H9 (cell line): ENCODE results near the gene FAHD1. TPM values are rescaled to one million over a fixed set of nuclear protein-coding genes. Genes with fewer than 3 reads are reported as not detected.

Source experiments
- DNase-seq: peaks from one replicate; pipeline ENCODE4 v3.0.0-alpha.2; 2017
- H2AFZ ChIP-seq: one replicate; pipeline ENCODE4 v1.6.1; 2013; ENCODE audit warnings: mild to moderate bottlenecking, low read length, control low read depth, moderate library complexity
- H2AK5ac ChIP-seq: 2 replicates; pipeline ENCODE4 v1.6.1; 2013; ENCODE audit warnings: low read length, control low read depth, mixed read lengths; ENCODE audit not compliant: insufficient read length
- H2BK120ac ChIP-seq: one replicate; pipeline ENCODE4 v1.6.1; 2013; ENCODE audit warnings: low read depth, mild to moderate bottlenecking, low read length, control low read depth, inconsistent platforms; ENCODE audit not compliant: poor library complexity, severe bottlenecking
- H2BK12ac ChIP-seq: 2 replicates; pipeline ENCODE4 v1.6.1; 2013; ENCODE audit warnings: low read length, control low read depth, mixed read lengths, low read depth; ENCODE audit not compliant: insufficient read length
- H2BK15ac ChIP-seq: 2 replicates; pipeline ENCODE4 v1.6.1; 2013; ENCODE audit warnings: low read depth, low read length, control low read depth
- H2BK20ac ChIP-seq: one replicate; pipeline ENCODE4 v1.6.1; 2013; ENCODE audit warnings: low read depth, mild to moderate bottlenecking, low read length, control low read depth, inconsistent platforms; ENCODE audit not compliant: poor library complexity, severe bottlenecking
- H2BK5ac ChIP-seq: 2 replicates; pipeline ENCODE4 v1.6.1; 2013; ENCODE audit warnings: low read length, control low read depth, mixed read lengths; ENCODE audit not compliant: insufficient read length
- H3K14ac ChIP-seq: 2 replicates; pipeline ENCODE4 v1.6.1; 2013; ENCODE audit warnings: low read length, control low read depth; ENCODE audit not compliant: insufficient read depth
- H3K18ac ChIP-seq: 2 replicates; pipeline ENCODE4 v1.6.1; 2013; ENCODE audit warnings: low read depth, mild to moderate bottlenecking, mixed read lengths, low read length, control low read depth; ENCODE audit not compliant: insufficient read length
- H3K23ac ChIP-seq: 2 replicates; pipeline ENCODE4 v1.6.1; 2013; ENCODE audit warnings: low read length, control low read depth, mixed read lengths, low read depth; ENCODE audit not compliant: insufficient read length
- H3K23me2 ChIP-seq: 2 replicates; pipeline ENCODE4 v1.6.1; 2013; ENCODE audit warnings: low read depth, mild to moderate bottlenecking, mixed read lengths, low read length, control low read depth; ENCODE audit not compliant: insufficient read length, poor library complexity, severe bottlenecking
- H3K27ac ChIP-seq: 2 replicates; pipeline ENCODE4 v1.5.1; 2013; ENCODE audit warnings: low read length, control low read depth, mixed read lengths, low read depth; ENCODE audit not compliant: insufficient read length
- H3K27me3 ChIP-seq: 2 replicates; pipeline ENCODE4 v1.6.1; 2013; ENCODE audit warnings: low read length, control low read depth, inconsistent platforms; ENCODE audit not compliant: insufficient read depth
- H3K4ac ChIP-seq: 2 replicates; pipeline ENCODE4 v1.6.1; 2013; ENCODE audit warnings: low read depth, mild to moderate bottlenecking, control low read depth, inconsistent platforms, low read length, moderate library complexity
- H3K4me1 ChIP-seq: 2 replicates; pipeline ENCODE4 v1.6.1; 2013; ENCODE audit warnings: low read length, control low read depth, inconsistent platforms; ENCODE audit not compliant: insufficient read depth
- H3K4me2 ChIP-seq: 2 replicates; pipeline ENCODE4 v1.6.1; 2013; ENCODE audit warnings: low read length, control low read depth, mixed read lengths; ENCODE audit not compliant: insufficient read length, insufficient read depth
- H3K56ac ChIP-seq: 2 replicates; pipeline ENCODE4 v1.6.1; 2013; ENCODE audit warnings: low read depth, mild to moderate bottlenecking, mixed read lengths, low read length, control low read depth; ENCODE audit not compliant: insufficient read length
- H3K79me1 ChIP-seq: 2 replicates; pipeline ENCODE4 v1.6.1; 2013; ENCODE audit warnings: low read depth, mild to moderate bottlenecking, moderate library complexity, low read length, control low read depth, inconsistent platforms; ENCODE audit not compliant: insufficient read depth, poor library complexity, severe bottlenecking
- H3K79me2 ChIP-seq: 2 replicates; pipeline ENCODE4 v1.6.1; 2013; ENCODE audit warnings: low read length, control low read depth, inconsistent platforms; ENCODE audit not compliant: insufficient read depth
- H3K9ac ChIP-seq: 2 replicates; pipeline ENCODE4 v1.6.1; 2013; ENCODE audit warnings: low read length, control low read depth, mixed read lengths; ENCODE audit not compliant: insufficient read length; ENCODE audit errors: extremely low read depth
- H3K9me3 ChIP-seq: one replicate; pipeline ENCODE4 v1.6.1; 2013; ENCODE audit warnings: low read depth, low read length, inconsistent platforms; ENCODE audit not compliant: control insufficient read depth
- H3T11ph ChIP-seq: one replicate; pipeline ENCODE4 v1.6.1; 2013; ENCODE audit warnings: mild to moderate bottlenecking, low read length, control low read depth, inconsistent platforms
- H4K20me1 ChIP-seq: one replicate; pipeline ENCODE4 v1.6.1; 2013; ENCODE audit not compliant: control insufficient read depth, insufficient read length, insufficient read depth
- H4K5ac ChIP-seq: 2 replicates; pipeline ENCODE4 v1.6.1; 2013; ENCODE audit warnings: low read depth, mild to moderate bottlenecking, mixed read lengths, low read length, control low read depth; ENCODE audit not compliant: insufficient read length
- H4K8ac ChIP-seq: replicated peaks from 2 replicates; pipeline ENCODE4 v1.6.1; 2013; ENCODE audit warnings: low read length, control low read depth, mixed read lengths, low read depth; ENCODE audit not compliant: insufficient read length
- H4K91ac ChIP-seq: 2 replicates; pipeline ENCODE4 v1.6.1; 2013; ENCODE audit warnings: low read depth, mild to moderate bottlenecking, moderate library complexity, mixed read lengths, low read length, control low read depth; ENCODE audit not compliant: insufficient read length
- H3K27ac Mint-ChIP-seq, 3 experiments: 2 replicates in 2 of 3; 3 replicates in 1 of 3; pipeline ENCODE4 v1.8.0; 2020 to 2021; ENCODE audit warnings: mixed read lengths in 3 of 3, mild to moderate bottlenecking in 1 of 3, moderate library complexity in 1 of 3
- H3K27me3 Mint-ChIP-seq: 2 replicates; pipeline ENCODE4 v1.8.0; 2021; ENCODE audit warnings: low read depth, mild to moderate bottlenecking, moderate library complexity, mixed read lengths
- H3K36me3 Mint-ChIP-seq, 3 experiments: 2 replicates in 2 of 3; 3 replicates in 1 of 3; pipeline ENCODE4 v1.8.0; 2020 to 2021; ENCODE audit warnings: low read depth in 3 of 3, mixed read lengths in 3 of 3; ENCODE audit not compliant: insufficient read depth in 1 of 3
- H3K4me1 Mint-ChIP-seq, 2 experiments: 2 replicates each; pipeline ENCODE4 v1.8.0; 2020; ENCODE audit warnings: mixed read lengths in 2 of 2
- H3K4me3 Mint-ChIP-seq, 2 experiments: 2 replicates in 1 of 2; 3 replicates in 1 of 2; pipeline ENCODE4 v1.8.0; 2020 to 2021; ENCODE audit warnings: mild to moderate bottlenecking in 2 of 2, mixed read lengths in 2 of 2, moderate library complexity in 1 of 2
- H3K9me3 Mint-ChIP-seq, 2 experiments: 2 replicates in 1 of 2; 3 replicates in 1 of 2; pipeline ENCODE4 v1.8.0; 2020; ENCODE audit warnings: mild to moderate bottlenecking in 2 of 2, mixed read lengths in 2 of 2, moderate library complexity in 1 of 2
- WGBS: extraction: QIAGEN DNeasy Blood & Tissue Kit; methylation state at CpG from one replicate; pipeline ENCODE4 v1.1.7; 2013; ENCODE audit warnings: missing lambda C conversion rate, low lambda C conversion rate, mixed read lengths; ENCODE audit not compliant: insufficient read length; ENCODE audit errors: extremely low coverage; 5-methylcytosine and 5-hydroxymethylcytosine counted together
- total RNA-seq: library from RNA; stranded (reverse); gene quantifications from 2 replicates; pipeline ENCODE4 v1.2.1, GENCODE V29; 2021
- TF ChIP-seq, protein P1 (sequence below): fragments of 200-600 bp; sonication (generic); conservative IDR thresholded peaks from 3 replicates; pipeline ENCODE4 v1.8.0; 2021; ENCODE audit warnings: antibody characterized with exemption, mild to moderate bottlenecking

Gene FAHD1
- total RNA-seq, 1 experiment from 2014 or later: 16.2 TPM

DNA sequence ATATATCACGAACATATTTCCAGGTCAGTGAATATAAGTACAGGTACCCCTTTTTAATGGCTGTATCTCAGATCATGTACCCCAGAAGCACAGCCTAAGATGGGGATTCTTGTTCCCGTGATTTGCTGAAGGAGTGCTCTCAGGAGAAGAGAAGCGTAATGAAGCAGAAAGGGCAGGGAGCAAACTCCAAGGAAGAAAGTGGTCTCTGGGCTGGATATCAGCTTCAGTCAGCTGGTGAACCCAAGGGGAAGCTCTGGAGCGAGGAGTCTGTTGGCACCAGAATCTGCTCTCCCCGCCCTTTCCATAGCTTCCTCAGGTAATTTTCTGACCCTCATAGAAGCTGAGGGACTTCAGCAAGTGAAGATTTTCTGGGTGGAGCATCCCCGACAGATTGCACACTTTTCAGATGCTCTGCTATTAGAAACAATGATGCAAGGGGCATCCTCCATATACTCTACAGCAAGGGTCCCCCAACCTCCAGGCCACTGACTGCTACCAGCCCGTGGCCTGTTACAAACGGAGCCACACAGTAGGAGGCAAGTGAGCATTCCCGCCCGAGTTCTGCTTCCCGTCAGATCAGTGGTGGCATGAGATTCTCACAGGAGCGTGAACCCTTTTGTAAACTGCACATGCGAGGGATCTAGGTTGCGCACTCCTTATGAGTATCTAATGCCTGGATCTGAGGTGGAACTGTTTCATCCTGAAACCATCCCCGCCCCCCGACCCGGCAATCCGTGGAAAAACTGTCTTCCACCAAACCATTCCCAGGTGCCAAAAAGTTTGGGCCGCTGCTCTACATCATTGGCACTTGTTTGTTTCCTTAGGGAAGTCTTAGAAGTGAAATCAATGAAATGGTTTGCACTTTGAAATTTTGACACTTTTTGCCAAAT, 4.4 kb downstream of the FAHD1 start:
- H2AK5ac ChIP-seq: no peak overlapping the region
- Mint-ChIP-seq H3K4me3 (no peak overlapping the region), H3K4me1 (peaks cover 9 to 13% of the 10 kb centered on the region in 2 experiments)

More for the DNA sequence above, 4.4 kb downstream of the FAHD1 start:
- no peak overlapping the region for H2AFZ ChIP-seq
- no peak overlapping the region for H3K56ac ChIP-seq
- no peak overlapping the region for H3K27ac ChIP-seq
- no peak overlapping the region for H3T11ph ChIP-seq
- H3K23me2 ChIP-seq: peaks cover 7% of the 10 kb centered on the region
- no peaks in the 10 kb centered on the region for H4K20me1 ChIP-seq
- H2BK12ac ChIP-seq: no peak overlapping the region
- no peak for DNase-seq
- no peak overlapping the region for H2BK120ac ChIP-seq
- peaks cover 5% of the 10 kb centered on the region for H3K79me1 ChIP-seq
- peaks cover 4% of the 10 kb centered on the region for H3K27me3 Mint-ChIP-seq
- H2BK5ac ChIP-seq: no peak overlapping the region
- H3K27me3 ChIP-seq: no peaks in the 10 kb centered on the region
- TF ChIP-seq, protein P1, sequence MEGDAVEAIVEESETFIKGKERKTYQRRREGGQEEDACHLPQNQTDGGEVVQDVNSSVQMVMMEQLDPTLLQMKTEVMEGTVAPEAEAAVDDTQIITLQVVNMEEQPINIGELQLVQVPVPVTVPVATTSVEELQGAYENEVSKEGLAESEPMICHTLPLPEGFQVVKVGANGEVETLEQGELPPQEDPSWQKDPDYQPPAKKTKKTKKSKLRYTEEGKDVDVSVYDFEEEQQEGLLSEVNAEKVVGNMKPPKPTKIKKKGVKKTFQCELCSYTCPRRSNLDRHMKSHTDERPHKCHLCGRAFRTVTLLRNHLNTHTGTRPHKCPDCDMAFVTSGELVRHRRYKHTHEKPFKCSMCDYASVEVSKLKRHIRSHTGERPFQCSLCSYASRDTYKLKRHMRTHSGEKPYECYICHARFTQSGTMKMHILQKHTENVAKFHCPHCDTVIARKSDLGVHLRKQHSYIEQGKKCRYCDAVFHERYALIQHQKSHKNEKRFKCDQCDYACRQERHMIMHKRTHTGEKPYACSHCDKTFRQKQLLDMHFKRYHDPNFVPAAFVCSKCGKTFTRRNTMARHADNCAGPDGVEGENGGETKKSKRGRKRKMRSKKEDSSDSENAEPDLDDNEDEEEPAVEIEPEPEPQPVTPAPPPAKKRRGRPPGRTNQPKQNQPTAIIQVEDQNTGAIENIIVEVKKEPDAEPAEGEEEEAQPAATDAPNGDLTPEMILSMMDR: no peak
- H2BK20ac ChIP-seq: no peak overlapping the region
- peaks cover 4% of the 10 kb centered on the region; the same call in 1 of the 2 replicates for H3K79me2 ChIP-seq
- H4K5ac ChIP-seq: no peak overlapping the region
- no peak overlapping the region for H3K27ac Mint-ChIP-seq
- H3K9me3 ChIP-seq: no peaks in the 10 kb centered on the region
- H3K4me1 ChIP-seq: 0 out of 2 replicates have a peak, but pooled peaks cover 2% of the 10 kb centered on the region
- H3K36me3 Mint-ChIP-seq: no peaks in the 10 kb centered on the region; a peak in 3 of 7 replicates
- WGBS: no CpG with 5 or more reads among the region's 19 CpGs
- H3K18ac ChIP-seq: no peak overlapping the region
- H3K9me3 Mint-ChIP-seq: no peaks in the 10 kb centered on the region; a peak in 1 of 5 replicates
- no peak overlapping the region for H3K4ac ChIP-seq
- H4K8ac ChIP-seq: no peak overlapping the region
- H4K91ac ChIP-seq: no peak overlapping the region
- no peak overlapping the region for H3K23ac ChIP-seq
- H3K4me2 ChIP-seq: no peak overlapping the region
- no peak overlapping the region for H3K9ac ChIP-seq
- H2BK15ac ChIP-seq: no peak overlapping the region
- H3K14ac ChIP-seq: no peak overlapping the region
